Eye (tissue), 1 donor: ENCODE measurements around the gene CXXC1.
"Not testable (repeated sequence)": the region's sequence is repeated elsewhere in the genome, so short reads cannot be mapped to it uniquely, and the experiment has no call there.

ENCODE experiments used
- DNase-seq: peaks from one replicate; pipeline ENCODE4 v3.0.0-alpha.2; 2015

The CXXC1 gene

GRCh38 chr18:50297621-50298442 is 10.3 kb upstream of the CXXC1 start:
- peak; percentile 90 for DNase-seq

- no peak for DNase-seq
These were observed 5.5 kb upstream of the CXXC1 start for GRCh38 chr18:50293039-50293438.

- DNase-seq: no peak
These were observed 1.6 kb upstream of the CXXC1 start for GRCh38 chr18:50289108-50289443.

- not testable (repeated sequence) for DNase-seq
These were observed 1.0 kb upstream of the CXXC1 start for GRCh38 chr18:50288348-50289107.

- no peak for DNase-seq
These were observed 458 bp downstream of the CXXC1 start for GRCh38 chr18:50287028-50287440.

GRCh38 chr18:50286391-50287027 is 983 bp downstream of the CXXC1 start:
- DNase-seq: peak; percentile 23

- DNase-seq: no peak
These were observed 1.7 kb downstream of the CXXC1 start for GRCh38 chr18:50285631-50286321.

- DNase-seq: no peak
These were observed 2.4 kb downstream of the CXXC1 start for GRCh38 chr18:50285071-50285470.

- no peak for DNase-seq
These were observed 3.1 kb downstream of the CXXC1 start for GRCh38 chr18:50284255-50284885.

GRCh38 chr18:50283469-50284209 is 3.9 kb downstream of the CXXC1 start:
- no peak for DNase-seq

GRCh38 chr18:50282521-50283335 is 4.8 kb downstream of the CXXC1 start:
- DNase-seq: no peak

- DNase-seq: no peak
These were observed 5.4 kb downstream of the CXXC1 start for GRCh38 chr18:50281972-50282520.

GRCh38 chr18:50281295-50281971 is 6.1 kb downstream of the CXXC1 start, which contains the start of gene MBD1:
Gene MBD1, minus strand, starts transcription at chr18:50281523. Its CDS starts 1,531 bp downstream, at chr18:50279992.
- peak; percentile 99 for DNase-seq

GRCh38 chr18:50280707-50281294 is 6.7 kb downstream of the CXXC1 start:
- no peak for DNase-seq

GRCh38 chr18:50279752-50280151 is 7.7 kb downstream of the CXXC1 start:
- no peak for DNase-seq

- no peak for DNase-seq
These were observed 9.6 kb downstream of the CXXC1 start for GRCh38 chr18:50277942-50278341.

GRCh38 chr18:50276452-50276851 is 11.0 kb downstream of the CXXC1 start:
- DNase-seq: no peak

GRCh38 chr18:50275503-50276036 is 11.9 kb downstream of the CXXC1 start:
- DNase-seq: no peak

GRCh38 chr18:50274941-50275340 is 12.6 kb downstream of the CXXC1 start:
- no peak for DNase-seq
